ENCODE measurements around the gene SLC11A1.

Gene SLC11A1

DNA sequence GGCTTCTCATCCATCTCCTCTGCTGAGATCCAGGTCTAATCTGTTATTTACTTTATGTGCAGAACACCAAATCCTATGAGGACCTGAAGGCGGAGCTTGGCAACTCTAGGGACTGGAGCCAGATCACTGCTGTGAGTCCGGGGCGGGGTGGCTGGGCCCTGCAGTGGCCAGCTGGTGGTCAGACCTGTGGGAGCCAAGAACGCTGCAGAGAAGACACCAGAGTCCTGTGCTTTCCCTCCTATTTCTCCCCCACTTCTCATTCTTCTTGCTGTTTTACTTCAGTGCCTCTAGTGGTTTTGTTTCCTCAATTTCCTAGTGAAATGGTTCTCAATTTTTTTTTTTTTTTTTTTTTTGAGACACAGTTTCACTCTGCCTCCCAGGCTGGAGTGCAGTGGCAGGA, 56.5 kb downstream of the SLC11A1 start:
- Mint-ChIP-seq H3K36me3 (ENCODE audit: low read depth) (no peaks in the 10 kb centered on the region), H3K27ac (no peak overlapping the region), H3K4me1 (ENCODE audit: low read depth) (no peaks in the 10 kb centered on the region), H3K27me3 (ENCODE audit: low read depth) (peaks cover 4% of the 10 kb centered on the region), H3K4me3 (no peak overlapping the region), H3K9me3 (no peaks in the 10 kb centered on the region)

DNA sequence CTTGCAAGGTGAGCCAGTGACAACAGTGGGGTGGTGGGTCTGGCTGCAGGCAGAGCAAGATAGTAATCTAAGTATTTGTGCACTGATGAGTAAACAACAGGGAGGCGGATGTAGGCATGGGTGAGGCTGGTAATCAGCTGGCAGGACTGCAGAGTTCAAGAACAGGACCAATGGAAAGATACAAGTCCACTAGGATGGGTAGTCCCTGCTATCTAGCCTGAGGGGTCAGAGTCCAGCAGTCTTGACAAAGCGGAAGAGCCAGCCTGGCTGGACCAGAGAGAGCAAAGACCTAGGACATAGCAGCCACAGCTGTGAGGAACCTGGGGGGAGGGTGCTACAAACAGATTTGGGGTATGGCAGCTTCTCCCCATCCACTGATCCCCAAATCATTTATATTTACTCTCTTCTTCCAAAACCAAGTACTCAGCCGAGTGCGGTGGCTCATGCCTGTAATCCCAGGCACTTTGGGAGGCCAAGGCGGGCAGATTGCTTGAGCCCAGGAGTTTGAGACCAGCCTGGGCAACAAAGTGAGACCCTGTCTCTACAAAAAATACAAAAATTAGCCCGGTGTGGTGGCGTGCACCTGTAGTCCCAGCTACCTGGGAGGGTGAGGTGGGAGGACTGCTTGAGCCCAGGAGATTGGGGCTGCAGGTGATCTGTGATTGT, 62.8 kb downstream of the SLC11A1 start:
- Mint-ChIP-seq H3K4me3 (no peak overlapping the region), H3K27me3 (ENCODE audit: low read depth) (no peaks in the 10 kb centered on the region), H3K4me1 (ENCODE audit: low read depth) (peaks cover 2% of the 10 kb centered on the region), H3K36me3 (ENCODE audit: low read depth) (peaks cover 10% of the 10 kb centered on the region), H3K27ac (no peak overlapping the region), H3K9me3 (no peaks in the 10 kb centered on the region)

- Mint-ChIP-seq H3K36me3 (ENCODE audit: low read depth) (peaks cover 14% of the 10 kb centered on the region), H3K9me3 (no peaks in the 10 kb centered on the region), H3K27ac (no peak overlapping the region), H3K27me3 (ENCODE audit: low read depth) (no peaks in the 10 kb centered on the region), H3K4me3 (no peak overlapping the region), H3K4me1 (ENCODE audit: low read depth) (peaks cover 2% of the 10 kb centered on the region)
Observed at GRCh38 chr2:218445602-218446001, 63.5 kb downstream of the SLC11A1 start.

Measured in T-helper 1 cell treated with Interleukin-12 subunit alpha and Interleukin-12 subunit beta and Interleukin-4 antibody, amounts not matched to agents 30 μg/mL and 1 μg/mL, for 36 hours (primary cell).